Endothelial cell of umbilical vein (primary cell): ENCODE results near the gene DUSP28. TPM values are rescaled to one million over a fixed set of nuclear protein-coding genes. Genes with fewer than 3 reads are reported as not detected.

Experiments used
- BruUV-seq: library from RNA; stranded (reverse); fragments of 400-500 nt; replicated peaks from 2 replicates; lab custom pipeline; 2021; lab: Mats Ljungman, UMichigan
- CTCF ChIA-PET: fragments of 300-600, 350-600 bp; sonication (Branson Sonifier 250); formaldehyde crosslinking; loops from one replicate; lab custom pipeline; 2021; ENCODE audit warnings: antibody characterized with exemption, inconsistent platforms; lab: Charles Lee
- POLR2A ChIA-PET: fragments of 300-600, 350-600 bp; sonication (Branson Sonifier 250); formaldehyde crosslinking; loops from one replicate; lab custom pipeline; 2021; ENCODE audit warnings: antibody characterized with exemption, inconsistent platforms; lab: Charles Lee
- DNase-seq: peaks from one replicate; pipeline ENCODE4 v3.0.0-alpha.2; 2011; ENCODE audit warnings: low read depth, low spot score
- FAIRE-seq: peaks from 2 replicates; lab custom pipeline; 2011; peaks lifted over from hg19 to GRCh38; lab: Jason Lieb, UNC
- H2AFZ ChIP-seq: 2 replicates; pipeline ENCODE4 v1.6.0; 2012; ENCODE audit warnings: low read depth, low read length, control low read depth, inconsistent platforms
- H3K27ac ChIP-seq: 2 replicates; pipeline ENCODE4 v1.5.1; 2011; ENCODE audit warnings: low read depth, mild to moderate bottlenecking, control low read depth, low read length, moderate library complexity; ENCODE audit not compliant: insufficient read depth
- H3K27me3 ChIP-seq, 2 experiments: 2 replicates each; pipeline versions ENCODE4 v1.6.0 to v1.6.1; 2011; ENCODE audit warnings: low read length in 2 of 2, mixed read lengths in 1 of 2; ENCODE audit not compliant: control insufficient read depth in 2 of 2, insufficient read depth in 2 of 2
- H3K36me3 ChIP-seq, 2 experiments: 2 replicates in 1 of 2; 3 replicates in 1 of 2; pipeline ENCODE4 v1.5.1; 2011; ENCODE audit warnings: low read length in 2 of 2, mild to moderate bottlenecking in 1 of 2, moderate library complexity in 1 of 2; ENCODE audit not compliant: control insufficient read depth in 2 of 2, insufficient read depth in 2 of 2; ENCODE audit errors: extremely low read depth in 1 of 2
- H3K4me1 ChIP-seq: 3 replicates; pipeline ENCODE4 v1.5.1; 2011; ENCODE audit warnings: mild to moderate bottlenecking, low read length; ENCODE audit not compliant: control insufficient read depth, insufficient read depth; ENCODE audit errors: extremely low read depth
- H3K4me2 ChIP-seq: 2 replicates; pipeline ENCODE4 v1.6.1; 2011; ENCODE audit warnings: low read length, control low read depth, mixed read lengths; ENCODE audit not compliant: insufficient read depth
- H3K4me3 ChIP-seq, 3 experiments: fragments of 200-600 bp in 1 of 3; sonication (generic), shearing (Covaris generic) in 1 of 3; replicated peaks in 1 of 3; 2 replicates each; pipeline ENCODE4 v1.5.1; 2011 to 2016; ENCODE audit warnings: control low read depth in 3 of 3, low read length in 3 of 3, mild to moderate bottlenecking in 2 of 3, inconsistent platforms in 1 of 3, low read depth in 1 of 3, moderate library complexity in 1 of 3; ENCODE audit not compliant: insufficient read depth in 1 of 3
- H3K79me2 ChIP-seq: 2 replicates; pipeline ENCODE4 v1.6.0; 2012; ENCODE audit warnings: low read length, inconsistent platforms; ENCODE audit not compliant: control insufficient read depth, insufficient read depth
- H3K9ac ChIP-seq: replicated peaks from 2 replicates; pipeline ENCODE3; 2011; ENCODE audit warnings: low read length, control low read depth; ENCODE audit not compliant: insufficient read depth; ENCODE audit errors: extremely low read depth
- H3K9me1 ChIP-seq: replicated peaks from 3 replicates; pipeline ENCODE4 v1.6.0; 2011; ENCODE audit warnings: mild to moderate bottlenecking, low read length; ENCODE audit not compliant: control insufficient read depth, insufficient read depth; ENCODE audit errors: extremely low read depth
- H3K9me3 ChIP-seq: replicated peaks from 2 replicates; pipeline ENCODE4 v1.5.1; 2012; ENCODE audit warnings: low read length, inconsistent platforms; ENCODE audit not compliant: control insufficient read depth, insufficient read depth
- H4K20me1 ChIP-seq: replicated peaks from 2 replicates; pipeline ENCODE3; 2011; ENCODE audit warnings: mild to moderate bottlenecking, low read length; ENCODE audit not compliant: control insufficient read depth, insufficient read depth; ENCODE audit errors: extremely low read depth
- EZH2 ChIP-seq: IDR thresholded peaks from 2 replicates; pipeline ENCODE4 v1.6.1; 2012; ENCODE audit warnings: borderline replicate concordance, low read depth, mild to moderate bottlenecking, moderate library complexity, low read length, inconsistent platforms; ENCODE audit not compliant: severe bottlenecking
- FOS ChIP-seq: IDR thresholded peaks from 2 replicates; pipeline ENCODE4 v1.6.1; 2011; ENCODE audit warnings: mild to moderate bottlenecking, low read length, moderate library complexity, borderline replicate concordance; ENCODE audit not compliant: insufficient read depth
- GATA2 ChIP-seq: IDR thresholded peaks from 2 replicates; pipeline ENCODE4 v1.7.0; 2011; ENCODE audit warnings: low read depth, mild to moderate bottlenecking, moderate library complexity, mixed read lengths, low read length; ENCODE audit not compliant: insufficient read length, insufficient read depth
- JUN ChIP-seq: IDR thresholded peaks from 2 replicates; pipeline ENCODE4 v1.6.1; 2011; ENCODE audit warnings: borderline replicate concordance, low read depth; ENCODE audit not compliant: insufficient read length, insufficient read depth
- MYC ChIP-seq: IDR thresholded peaks from one replicate; pipeline ENCODE4 v1.6.1; 2011; ENCODE audit warnings: mild to moderate bottlenecking, low read depth, low read length
- POLR2A ChIP-seq: IDR thresholded peaks from 2 replicates; pipeline ENCODE4 v1.6.1; 2012; ENCODE audit warnings: low read depth, mild to moderate bottlenecking, control low read depth, low read length
- POLR2AphosphoS5 ChIP-seq: IDR thresholded peaks from 2 replicates; pipeline ENCODE4 v1.6.1; 2012; ENCODE audit warnings: low read depth, mild to moderate bottlenecking, control low read depth, low read length, moderate library complexity; ENCODE audit not compliant: insufficient read depth
- dilution Hi-C: fragments of 300-500 bp; cut with MboI; formaldehyde crosslinking; loops from one replicate; pipeline ENCODE4 v1.15.0; 2019; ENCODE audit warnings: low sequenced_read_pairs; ENCODE audit not compliant: extremely low pct_ligation_motif_present
- intact Hi-C: fragments of 100-400 bp; cut with micrococcal nuclease; formaldehyde crosslinking; loops from one replicate; pipeline ENCODE4 v1.10.0; 2022
- polyA plus RNA-seq, 4 experiments: library from polyadenylated mRNA; depleted of rRNA in 3 of 4; stranded (reverse) in 3 of 4; unstranded in 1 of 4; fragments of >200 nt; gene quantifications; 2 replicates each; pipeline versions ENCODE4 v1.2.1 to v1.2.3, GENCODE V29; 2011 to 2012; ENCODE audit warnings: missing spikeins in 1 of 4
- total RNA-seq: library from RNA; stranded (reverse); gene quantifications from 2 replicates; pipeline ENCODE4 v1.2.3, GENCODE V29; 2021
- TF ChIP-seq, protein P1 (sequence below): IDR thresholded peaks from 2 replicates; pipeline ENCODE4 v1.6.1; 2011; ENCODE audit not compliant: insufficient read depth, insufficient read length
- TF ChIP-seq, protein P2 (sequence below), 2 donors: IDR thresholded peaks; 1 replicate in 1 of 2; 2 replicates in 1 of 2; pipeline ENCODE4 v1.5.1; 2011; ENCODE audit warnings: low read length in 2 of 2, mild to moderate bottlenecking in 2 of 2, moderate library complexity in 2 of 2, control low read depth in 1 of 2, inconsistent platforms in 1 of 2, low read depth in 1 of 2; ENCODE audit not compliant: insufficient read depth in 1 of 2; ENCODE audit errors: extremely low read depth in 1 of 2

DUSP28 gene
- total and polyA plus RNA-seq, 2 donors (not counting 3 experiments of a cell fraction or from before 2014, with no cell fraction given), result 2.2 to 4.3 TPM

DNA sequence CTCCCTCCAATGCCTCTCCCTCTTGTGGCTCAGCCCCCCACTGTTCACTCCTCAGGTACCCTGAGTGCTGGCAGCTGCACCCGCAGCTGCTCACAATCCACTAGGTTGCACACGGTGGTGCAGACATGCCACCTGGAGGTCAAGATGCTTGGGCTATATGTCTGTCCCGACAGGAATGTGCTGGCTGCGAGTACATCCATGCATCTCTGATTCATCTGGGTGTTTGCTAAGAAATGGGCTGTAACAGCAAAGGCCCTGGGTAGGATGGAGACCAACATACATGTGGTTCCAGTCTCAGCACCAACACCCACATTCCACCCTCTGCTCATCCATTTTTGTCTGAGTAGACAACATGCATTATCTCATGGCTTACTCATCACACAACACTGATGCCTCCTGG lies 33.6 kb upstream of the DUSP28 start:
- H3K27ac ChIP-seq, result no peak overlapping the region
- POLR2A ChIA-PET, result no interaction called here
- peaks cover 5% of the 10 kb centered on the region for H3K9me3 ChIP-seq
- dilution Hi-C loops, result no loop called here
- no TSS peak for BruUV-seq
- H4K20me1 ChIP-seq, result no peaks in the 10 kb centered on the region
- H3K27me3 ChIP-seq, result no peaks in the 10 kb centered on the region
- DNase-seq, result no peak
- no peaks in the 10 kb centered on the region for H3K4me1 ChIP-seq
- no peaks in the 10 kb centered on the region for H3K79me2 ChIP-seq
- no peak overlapping the region for H3K9ac ChIP-seq
- no peak for TF ChIP-seq POLR2AphosphoS5
- no peak for TF ChIP-seq MYC
- TF ChIP-seq, protein P1, sequence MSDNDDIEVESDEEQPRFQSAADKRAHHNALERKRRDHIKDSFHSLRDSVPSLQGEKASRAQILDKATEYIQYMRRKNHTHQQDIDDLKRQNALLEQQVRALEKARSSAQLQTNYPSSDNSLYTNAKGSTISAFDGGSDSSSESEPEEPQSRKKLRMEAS, result no peak
- no peak for TF ChIP-seq EZH2
- TF ChIP-seq GATA2, result no peak
- no peak for TF ChIP-seq FOS
- TF ChIP-seq POLR2A, result no peak
- TF ChIP-seq, protein P2, sequence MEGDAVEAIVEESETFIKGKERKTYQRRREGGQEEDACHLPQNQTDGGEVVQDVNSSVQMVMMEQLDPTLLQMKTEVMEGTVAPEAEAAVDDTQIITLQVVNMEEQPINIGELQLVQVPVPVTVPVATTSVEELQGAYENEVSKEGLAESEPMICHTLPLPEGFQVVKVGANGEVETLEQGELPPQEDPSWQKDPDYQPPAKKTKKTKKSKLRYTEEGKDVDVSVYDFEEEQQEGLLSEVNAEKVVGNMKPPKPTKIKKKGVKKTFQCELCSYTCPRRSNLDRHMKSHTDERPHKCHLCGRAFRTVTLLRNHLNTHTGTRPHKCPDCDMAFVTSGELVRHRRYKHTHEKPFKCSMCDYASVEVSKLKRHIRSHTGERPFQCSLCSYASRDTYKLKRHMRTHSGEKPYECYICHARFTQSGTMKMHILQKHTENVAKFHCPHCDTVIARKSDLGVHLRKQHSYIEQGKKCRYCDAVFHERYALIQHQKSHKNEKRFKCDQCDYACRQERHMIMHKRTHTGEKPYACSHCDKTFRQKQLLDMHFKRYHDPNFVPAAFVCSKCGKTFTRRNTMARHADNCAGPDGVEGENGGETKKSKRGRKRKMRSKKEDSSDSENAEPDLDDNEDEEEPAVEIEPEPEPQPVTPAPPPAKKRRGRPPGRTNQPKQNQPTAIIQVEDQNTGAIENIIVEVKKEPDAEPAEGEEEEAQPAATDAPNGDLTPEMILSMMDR (IDR thresholded peaks at IDR 0.05; ENCODE audit: extremely low read depth in 1 of 2, insufficient read depth in 1 of 2, low read depth in 1 of 2, low read length in 2 of 2), result no peak
- TF ChIP-seq JUN, result no peak
- H3K4me3 ChIP-seq, result no peak overlapping the region
- intact Hi-C loops, result no loop called here
- H3K9me1 ChIP-seq, result no peaks in the 10 kb centered on the region
- no peak overlapping the region for H2AFZ ChIP-seq
- H3K4me2 ChIP-seq, result no peak overlapping the region
- peaks cover 0 to 2% of the 10 kb centered on the region in 2 experiments for H3K36me3 ChIP-seq
- FAIRE-seq, result no peak
- CTCF ChIA-PET, result no interaction called here
